ENCODE results near the gene ENDOV.

- TF ChIP-seq CTCF (IDR thresholded peaks at IDR 0.05; ENCODE audit: low read depth, low read length) (no peak), EZH2phosphoT487 (IDR thresholded peaks at IDR 0.05; ENCODE audit: low read depth) (no peak)
Observed at GRCh38 chr17:80432350-80432955, 17.5 kb downstream of the ENDOV start.

Measured in OCI-LY3 (cell line).